Mesothelial cell of epicardium (in vitro differentiated cells): ENCODE data around the gene COL23A1. TPM values are rescaled to one million over a fixed set of nuclear protein-coding genes. Genes with fewer than 3 reads are reported as not detected.

ENCODE experiments used
- DNase-seq, 2 experiments: peaks; one replicate each; pipeline ENCODE4 v3.0.0; 2021; ENCODE audit warnings: low spot score in 2 of 2; ENCODE audit not compliant: unreplicated experiment in 2 of 2
- H3K27ac Mint-ChIP-seq: 2 replicates; pipeline ENCODE4 v1.8.0; 2021; ENCODE audit warnings: mixed read lengths
- H3K27me3 Mint-ChIP-seq: 2 replicates; pipeline ENCODE4 v1.8.0; 2021; ENCODE audit warnings: low read depth, mixed read lengths
- H3K36me3 Mint-ChIP-seq: 2 replicates; pipeline ENCODE4 v1.8.0; 2021; ENCODE audit warnings: mixed read lengths
- H3K4me1 Mint-ChIP-seq: 2 replicates; pipeline ENCODE4 v1.8.0; 2021; ENCODE audit warnings: mixed read lengths
- H3K4me3 Mint-ChIP-seq: 2 replicates; pipeline ENCODE4 v1.8.0; 2021; ENCODE audit warnings: mild to moderate bottlenecking, moderate library complexity, mixed read lengths
- H3K9me3 Mint-ChIP-seq: 2 replicates; pipeline ENCODE4 v1.8.0; 2021; ENCODE audit warnings: mixed read lengths
- total RNA-seq: library from RNA; stranded (reverse); gene quantifications from 3 replicates; pipeline ENCODE4 v1.2.1, GENCODE V29; 2021
- TF ChIP-seq, protein P1 (sequence below): fragments of 200-600 bp; sonication (generic); IDR thresholded peaks from one replicate; pipeline ENCODE4 v1.5.0; 2021; ENCODE audit warnings: antibody characterized with exemption; ENCODE audit not compliant: unreplicated experiment

Gene COL23A1
- total RNA-seq, 1 donor from 2014 or later = 13.6 TPM

DNA sequence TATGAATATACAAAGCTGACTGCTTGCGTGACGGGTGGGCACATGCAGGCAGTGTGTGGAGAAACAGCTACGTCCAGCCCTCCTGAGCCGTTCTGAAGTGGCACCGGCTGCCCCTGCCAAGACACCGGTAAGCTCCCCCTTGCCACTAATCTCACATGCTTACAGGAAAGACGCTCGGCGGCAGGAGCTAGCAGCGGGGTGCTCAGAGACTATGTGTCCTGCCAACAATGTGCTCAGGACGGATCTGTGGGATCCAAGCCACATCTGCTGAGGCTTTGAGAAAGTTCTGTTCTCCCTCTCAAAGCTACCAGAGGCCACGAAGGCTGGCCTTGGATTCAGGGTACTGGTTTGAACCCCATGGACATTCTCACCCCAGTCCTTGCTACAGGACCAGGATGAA, 200.4 kb downstream of the COL23A1 start:
- no peak overlapping the region for H3K4me3 Mint-ChIP-seq
- peaks cover 4% of the 10 kb centered on the region for H3K27me3 Mint-ChIP-seq
- peaks cover 23% of the 10 kb centered on the region for H3K4me1 Mint-ChIP-seq
- H3K27ac Mint-ChIP-seq = no peak overlapping the region
- no peak for DNase-seq
- no peaks in the 10 kb centered on the region for H3K36me3 Mint-ChIP-seq
- no peaks in the 10 kb centered on the region for H3K9me3 Mint-ChIP-seq
- TF ChIP-seq, protein P1, sequence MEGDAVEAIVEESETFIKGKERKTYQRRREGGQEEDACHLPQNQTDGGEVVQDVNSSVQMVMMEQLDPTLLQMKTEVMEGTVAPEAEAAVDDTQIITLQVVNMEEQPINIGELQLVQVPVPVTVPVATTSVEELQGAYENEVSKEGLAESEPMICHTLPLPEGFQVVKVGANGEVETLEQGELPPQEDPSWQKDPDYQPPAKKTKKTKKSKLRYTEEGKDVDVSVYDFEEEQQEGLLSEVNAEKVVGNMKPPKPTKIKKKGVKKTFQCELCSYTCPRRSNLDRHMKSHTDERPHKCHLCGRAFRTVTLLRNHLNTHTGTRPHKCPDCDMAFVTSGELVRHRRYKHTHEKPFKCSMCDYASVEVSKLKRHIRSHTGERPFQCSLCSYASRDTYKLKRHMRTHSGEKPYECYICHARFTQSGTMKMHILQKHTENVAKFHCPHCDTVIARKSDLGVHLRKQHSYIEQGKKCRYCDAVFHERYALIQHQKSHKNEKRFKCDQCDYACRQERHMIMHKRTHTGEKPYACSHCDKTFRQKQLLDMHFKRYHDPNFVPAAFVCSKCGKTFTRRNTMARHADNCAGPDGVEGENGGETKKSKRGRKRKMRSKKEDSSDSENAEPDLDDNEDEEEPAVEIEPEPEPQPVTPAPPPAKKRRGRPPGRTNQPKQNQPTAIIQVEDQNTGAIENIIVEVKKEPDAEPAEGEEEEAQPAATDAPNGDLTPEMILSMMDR = no peak

DNA sequence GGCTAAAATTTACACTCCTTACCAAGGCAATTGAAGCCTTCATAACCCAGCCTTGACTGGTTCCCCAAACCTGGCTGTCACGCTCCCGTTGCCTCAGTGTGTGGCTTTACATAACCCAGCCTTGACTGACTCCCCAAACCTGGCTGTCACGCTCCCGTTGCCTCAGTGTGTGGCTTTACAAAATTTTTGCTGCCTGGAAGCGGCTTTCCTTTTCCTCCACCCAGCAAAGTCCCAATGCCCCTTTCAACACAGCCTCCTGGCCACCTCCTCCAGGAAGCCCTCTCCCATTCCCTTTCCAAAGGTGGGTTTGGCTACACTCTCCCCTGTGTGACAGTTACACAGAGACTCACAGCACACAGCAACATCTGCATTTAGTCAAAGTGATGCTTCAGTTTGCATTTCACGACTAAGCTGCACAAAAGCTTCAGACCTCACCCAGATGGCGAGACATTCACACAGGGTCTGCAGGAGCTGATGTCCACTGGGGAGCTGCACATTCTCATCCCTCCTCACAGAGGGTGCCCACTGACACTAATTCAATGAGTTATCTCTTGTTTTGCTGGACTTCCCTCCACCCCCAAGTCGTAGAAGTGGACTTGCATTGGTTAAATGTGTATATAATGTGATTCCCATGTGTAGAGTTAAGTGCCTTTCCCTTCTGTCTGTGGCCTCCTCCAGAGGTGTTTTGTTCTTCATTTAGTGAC, 201.0 kb downstream of the COL23A1 start:
- H3K4me1 Mint-ChIP-seq = peaks cover 27% of the 10 kb centered on the region
- H3K9me3 Mint-ChIP-seq = no peaks in the 10 kb centered on the region
- H3K4me3 Mint-ChIP-seq = no peak overlapping the region
- no peak for DNase-seq
- H3K27ac Mint-ChIP-seq = no peak overlapping the region
- no peaks in the 10 kb centered on the region for H3K36me3 Mint-ChIP-seq
- peaks cover 4% of the 10 kb centered on the region for H3K27me3 Mint-ChIP-seq
- TF ChIP-seq, protein P1 = no peak

DNA sequence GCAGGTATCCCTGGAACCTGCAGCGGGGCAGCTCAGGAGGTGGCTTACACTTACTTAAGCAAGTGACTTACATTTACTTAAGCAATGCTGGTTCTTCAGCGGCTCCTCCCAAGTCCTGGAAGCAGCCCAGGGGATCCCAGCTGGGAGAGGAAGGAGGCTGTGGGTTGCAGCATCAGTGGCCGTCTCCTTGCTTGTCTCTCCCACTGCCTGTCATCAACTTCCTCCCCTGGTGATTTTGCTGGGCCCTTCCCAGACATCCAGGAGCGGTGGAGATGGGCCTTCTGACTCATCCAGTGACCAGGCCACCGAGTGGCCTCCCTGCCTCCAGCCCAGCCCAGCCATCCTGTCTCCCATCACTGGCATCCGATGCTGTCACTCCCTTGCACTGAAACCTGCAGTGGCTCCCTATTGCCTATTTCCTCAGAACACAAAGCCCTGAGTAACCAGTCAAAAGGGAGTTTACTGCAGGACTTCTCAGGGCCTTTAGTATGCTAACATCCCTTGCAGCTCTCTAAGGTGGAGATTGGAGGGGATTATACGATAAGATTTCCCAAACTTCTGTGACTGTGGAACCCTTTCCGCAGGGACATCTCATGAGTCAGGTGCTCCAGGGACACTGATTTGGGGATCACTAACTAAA, 201.7 kb downstream of the COL23A1 start:
- TF ChIP-seq, protein P1 = no peak
- DNase-seq = peak in 1 of 2 experiments; percentile 38
- H3K9me3 Mint-ChIP-seq = no peaks in the 10 kb centered on the region
- no peak overlapping the region for H3K27ac Mint-ChIP-seq
- H3K4me1 Mint-ChIP-seq = peaks cover 31% of the 10 kb centered on the region
- no peak overlapping the region for H3K4me3 Mint-ChIP-seq
- peaks cover 4% of the 10 kb centered on the region for H3K27me3 Mint-ChIP-seq
- no peaks in the 10 kb centered on the region for H3K36me3 Mint-ChIP-seq

DNA sequence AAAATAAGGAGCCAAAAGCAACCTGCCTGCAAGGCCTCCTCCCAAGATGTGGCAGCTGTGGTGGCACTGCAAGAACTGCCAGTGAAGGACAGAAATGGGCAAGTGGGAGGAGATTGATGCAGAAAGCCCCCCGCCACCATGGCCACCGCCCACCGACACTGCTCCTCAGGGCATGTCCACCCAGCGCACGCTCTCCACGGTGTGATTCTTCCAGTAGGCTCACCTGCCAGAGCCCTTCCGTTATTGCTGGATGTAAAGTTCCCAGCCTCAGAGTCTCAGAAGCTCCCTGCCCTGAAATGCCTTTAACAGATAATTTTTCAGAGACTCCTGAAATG, 202.4 kb downstream of the COL23A1 start:
- TF ChIP-seq, protein P1 = no peak
- DNase-seq = peak in 1 of 2 experiments; percentile 36
- no peaks in the 10 kb centered on the region for H3K36me3 Mint-ChIP-seq
- H3K4me3 Mint-ChIP-seq = no peak overlapping the region
- peaks cover 36% of the 10 kb centered on the region for H3K4me1 Mint-ChIP-seq
- no peak overlapping the region for H3K27ac Mint-ChIP-seq
- peaks cover 3% of the 10 kb centered on the region for H3K27me3 Mint-ChIP-seq
- no peaks in the 10 kb centered on the region for H3K9me3 Mint-ChIP-seq

DNA sequence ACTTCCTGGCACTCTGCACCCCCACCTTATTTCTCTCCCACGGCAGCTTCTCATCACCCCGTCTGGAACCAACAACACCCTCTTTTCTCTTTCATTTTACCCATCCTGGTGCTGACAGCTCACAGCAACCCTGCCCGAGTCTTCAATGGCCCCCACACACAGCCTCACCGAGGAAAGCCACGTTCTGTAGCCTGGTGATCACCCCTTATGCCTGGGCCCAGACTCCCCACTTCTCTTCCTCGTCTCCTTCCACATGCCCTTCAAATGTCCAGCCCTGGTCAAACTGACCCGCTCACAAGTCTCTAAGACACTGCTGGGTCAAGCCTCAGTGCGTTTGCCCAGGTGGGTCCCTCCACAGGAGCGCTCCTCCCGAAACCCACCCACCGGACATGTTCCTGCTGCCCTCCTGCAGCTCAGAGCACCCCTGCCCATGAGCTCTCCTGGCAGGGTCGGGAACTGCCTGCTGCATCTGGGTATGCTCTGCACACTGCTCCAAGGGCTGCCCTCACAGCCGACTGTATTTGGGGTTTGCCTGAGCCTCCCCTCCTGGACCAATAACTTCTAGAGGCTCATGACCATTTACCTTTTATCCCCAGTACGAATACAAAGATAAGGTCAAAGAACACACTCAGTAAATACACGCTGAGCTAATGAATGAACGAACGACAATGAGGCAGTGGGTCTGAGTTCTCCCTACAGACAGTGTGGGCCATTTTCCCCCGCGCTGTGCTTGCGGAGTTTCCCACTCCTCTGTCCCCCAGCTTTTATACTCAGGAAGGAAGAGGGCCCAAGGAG, 202.9 kb downstream of the COL23A1 start:
- H3K4me3 Mint-ChIP-seq = no peak overlapping the region
- no peaks in the 10 kb centered on the region for H3K9me3 Mint-ChIP-seq
- H3K27ac Mint-ChIP-seq = no peak overlapping the region
- peaks cover 41% of the 10 kb centered on the region for H3K4me1 Mint-ChIP-seq
- H3K27me3 Mint-ChIP-seq = peaks cover 3% of the 10 kb centered on the region
- TF ChIP-seq, protein P1 = no peak
- no peaks in the 10 kb centered on the region for H3K36me3 Mint-ChIP-seq
- no peak for DNase-seq
